ENCODE results near the gene SGF29.

The SGF29 gene

GRCh38 chr16:28527985-28528384 lies 25.7 kb upstream of the SGF29 start:
- TF ChIP-seq GABPA (IDR thresholded peaks at IDR 0.05; ENCODE audit: low read depth) (no peak), SPI1 (IDR thresholded peaks at IDR 0.05; ENCODE audit: borderline replicate concordance, low read depth) (no peak), POLR2AphosphoS5 (IDR thresholded peaks at IDR 0.05; ENCODE audit: low read depth) (no peak), REST (IDR thresholded peaks at IDR 0.05; ENCODE audit: insufficient replicate concordance, low read depth) (no peak)
- TF ChIP-seq, protein P1, sequence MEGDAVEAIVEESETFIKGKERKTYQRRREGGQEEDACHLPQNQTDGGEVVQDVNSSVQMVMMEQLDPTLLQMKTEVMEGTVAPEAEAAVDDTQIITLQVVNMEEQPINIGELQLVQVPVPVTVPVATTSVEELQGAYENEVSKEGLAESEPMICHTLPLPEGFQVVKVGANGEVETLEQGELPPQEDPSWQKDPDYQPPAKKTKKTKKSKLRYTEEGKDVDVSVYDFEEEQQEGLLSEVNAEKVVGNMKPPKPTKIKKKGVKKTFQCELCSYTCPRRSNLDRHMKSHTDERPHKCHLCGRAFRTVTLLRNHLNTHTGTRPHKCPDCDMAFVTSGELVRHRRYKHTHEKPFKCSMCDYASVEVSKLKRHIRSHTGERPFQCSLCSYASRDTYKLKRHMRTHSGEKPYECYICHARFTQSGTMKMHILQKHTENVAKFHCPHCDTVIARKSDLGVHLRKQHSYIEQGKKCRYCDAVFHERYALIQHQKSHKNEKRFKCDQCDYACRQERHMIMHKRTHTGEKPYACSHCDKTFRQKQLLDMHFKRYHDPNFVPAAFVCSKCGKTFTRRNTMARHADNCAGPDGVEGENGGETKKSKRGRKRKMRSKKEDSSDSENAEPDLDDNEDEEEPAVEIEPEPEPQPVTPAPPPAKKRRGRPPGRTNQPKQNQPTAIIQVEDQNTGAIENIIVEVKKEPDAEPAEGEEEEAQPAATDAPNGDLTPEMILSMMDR (IDR thresholded peaks at IDR 0.05; ENCODE audit: insufficient read depth, low read length): no peak
- Histone ChIP-seq H3K27ac (replicated peaks) (no peak overlapping the region), H3K27me3 (ENCODE audit: insufficient read depth, poor library complexity, severe bottlenecking) (no peaks in the 10 kb centered on the region), H3K4me3 (replicated peaks; ENCODE audit: insufficient read depth, low read length) (no peak overlapping the region)
- no peak for DNase-seq (ENCODE audit: low read depth in 1 of 2, low spot score in 1 of 2)

GRCh38 chr16:28528463-28528867 lies 25.3 kb upstream of the SGF29 start:
- no peak for TF ChIP-seq REST (IDR thresholded peaks at IDR 0.05; ENCODE audit: insufficient replicate concordance, low read depth)
- TF ChIP-seq, protein P1 (IDR thresholded peaks at IDR 0.05; ENCODE audit: insufficient read depth, low read length): no peak
- no peak for TF ChIP-seq SPI1 (IDR thresholded peaks at IDR 0.05; ENCODE audit: borderline replicate concordance, low read depth)
- TF ChIP-seq GABPA (IDR thresholded peaks at IDR 0.05; ENCODE audit: low read depth): no peak
- TF ChIP-seq POLR2AphosphoS5 (IDR thresholded peaks at IDR 0.05; ENCODE audit: low read depth): no peak
- H3K27me3 ChIP-seq (ENCODE audit: insufficient read depth, poor library complexity, severe bottlenecking): no peaks in the 10 kb centered on the region
- H3K4me3 ChIP-seq (replicated peaks; ENCODE audit: insufficient read depth, low read length): no peak overlapping the region
- H3K27ac ChIP-seq (replicated peaks): no peak overlapping the region
- no peak for DNase-seq (ENCODE audit: low read depth in 1 of 2, low spot score in 1 of 2)

- TF ChIP-seq, protein P1 (IDR thresholded peaks at IDR 0.05; ENCODE audit: insufficient read depth, low read length): no peak
- TF ChIP-seq SPI1 (IDR thresholded peaks at IDR 0.05; ENCODE audit: borderline replicate concordance, low read depth) (no peak), REST (IDR thresholded peaks at IDR 0.05; ENCODE audit: insufficient replicate concordance, low read depth) (no peak)
- DNase-seq (ENCODE audit: low read depth in 1 of 2, low spot score in 1 of 2): no peak
- Histone ChIP-seq H3K27ac (replicated peaks) (no peak overlapping the region), H3K4me3 (replicated peaks; ENCODE audit: insufficient read depth, low read length) (no peak overlapping the region), H3K27me3 (ENCODE audit: insufficient read depth, poor library complexity, severe bottlenecking) (no peaks in the 10 kb centered on the region)
These were observed 24.6 kb upstream of the SGF29 start for GRCh38 chr16:28529124-28529523.

Measured in HL-60 (cell line).